AG04450 (cell line): ENCODE measurements around the gene CRYBG3. TPM values are rescaled to one million over a fixed set of nuclear protein-coding genes. Genes with fewer than 3 reads are reported as not detected.

Source experiments
- CTCF ChIA-PET: fragments of 300-600, 350-600 bp; formaldehyde crosslinking; extraction: SDS; loops from one replicate; lab custom pipeline; 2022; ENCODE audit warnings: antibody characterized with exemption, inconsistent platforms; lab: Charles Lee
- POLR2A ChIA-PET: fragments of 350-600 bp; formaldehyde crosslinking; extraction: SDS; loops from one replicate; lab custom pipeline; 2021; ENCODE audit warnings: antibody characterized with exemption, inconsistent platforms; lab: Yijun Ruan, JAX
- DNase-seq: peaks from one replicate; pipeline ENCODE4 v3.0.0-alpha.2; 2011; ENCODE audit warnings: low read depth, low spot score
- H3K27ac ChIP-seq: one replicate; pipeline ENCODE4 v1.5.1; 2012; ENCODE audit warnings: low read depth, low read length, control low read depth
- H3K27me3 ChIP-seq: one replicate; pipeline ENCODE4 v1.6.0; 2012; ENCODE audit warnings: low read length; ENCODE audit not compliant: control insufficient read depth, insufficient read depth
- H3K4me3 ChIP-seq: 2 replicates; pipeline ENCODE4 v1.5.1; 2011; ENCODE audit warnings: mild to moderate bottlenecking, low read depth, low read length, control low read depth
- H3K9me3 ChIP-seq: 2 replicates; pipeline ENCODE4 v1.5.1; 2012; ENCODE audit warnings: low read length; ENCODE audit not compliant: control insufficient read depth, insufficient read depth
- CTCF ChIP-seq: IDR thresholded peaks from 2 replicates; pipeline ENCODE4 v1.5.1; 2011; ENCODE audit warnings: low read depth, low read length, control low read depth, inconsistent platforms
- polyA plus RNA-seq: library from polyadenylated mRNA; depleted of rRNA; stranded (reverse); fragments of >200 nt; gene quantifications from 2 replicates; pipeline ENCODE4 v1.2.3, GENCODE V29; 2011

CRYBG3 gene
- polyA plus RNA-seq, 1 experiment: 9.9 TPM

- no peaks in the 10 kb centered on the region for H3K9me3 ChIP-seq
- no peak overlapping the region for H3K4me3 ChIP-seq
- CTCF ChIA-PET: interaction anchor here (1.9 kb wide), 1 partner anchor 39 kb away, joined by 12 read pairs; no protein-coding TSS in a partner anchor
- DNase-seq: no peak
- POLR2A ChIA-PET: no interaction called here
- no peak for TF ChIP-seq CTCF
- H3K27ac ChIP-seq: no peak overlapping the region
- H3K27me3 ChIP-seq: peaks cover 9% of the 10 kb centered on the region
Observed at GRCh38 chr3:97983933-97984491, 162.2 kb downstream of the CRYBG3 start.

- CTCF ChIA-PET: interaction anchor here (0.6 to 0.9 kb wide), 3 partner anchors 23 to 97 kb away, joined by 3 read pairs; no protein-coding TSS in a partner anchor
- Histone ChIP-seq H3K27ac (no peak overlapping the region), H3K4me3 (no peak overlapping the region), H3K9me3 (no peaks in the 10 kb centered on the region), H3K27me3 (peaks cover 5% of the 10 kb centered on the region)
- DNase-seq: no peak
- POLR2A ChIA-PET: no interaction called here
- no peak for TF ChIP-seq CTCF
Observed at GRCh38 chr3:97987306-97987705, 165.5 kb downstream of the CRYBG3 start.

GRCh38 chr3:97988784-97989568 is 167.2 kb downstream of the CRYBG3 start:
- POLR2A ChIA-PET: no interaction called here
- Histone ChIP-seq H3K4me3 (no peak overlapping the region), H3K9me3 (no peaks in the 10 kb centered on the region), H3K27me3 (peaks cover 4% of the 10 kb centered on the region), H3K27ac (no peak overlapping the region)
- no peak for DNase-seq
- CTCF ChIA-PET: no interaction called here
- TF ChIP-seq CTCF: no peak

- DNase-seq: no peak
- H3K27ac ChIP-seq: no peak overlapping the region
- ChIA-PET POLR2A (no interaction called here), CTCF (no interaction called here)
- no peak for TF ChIP-seq CTCF
- H3K9me3 ChIP-seq: no peaks in the 10 kb centered on the region
- peaks cover 4% of the 10 kb centered on the region for H3K27me3 ChIP-seq
- H3K4me3 ChIP-seq: no peak overlapping the region
Observed at GRCh38 chr3:97990624-97991292, 168.9 kb downstream of the CRYBG3 start.

- no peaks in the 10 kb centered on the region for H3K9me3 ChIP-seq
- POLR2A ChIA-PET: no interaction called here
- TF ChIP-seq CTCF: no peak
- H3K4me3 ChIP-seq: no peak overlapping the region
- peaks cover 4% of the 10 kb centered on the region for H3K27me3 ChIP-seq
- H3K27ac ChIP-seq: no peak overlapping the region
- CTCF ChIA-PET: no interaction called here
- DNase-seq: no peak
Observed at GRCh38 chr3:97991293-97991682, 169.5 kb downstream of the CRYBG3 start.
